AG04449 (cell line): ENCODE results near the gene DPH1.

Source experiments
- CTCF ChIA-PET: fragments of 350-600 bp; formaldehyde crosslinking; extraction: SDS; loops from one replicate; lab custom pipeline; 2021; ENCODE audit warnings: antibody characterized with exemption; lab: Yijun Ruan, JAX
- POLR2A ChIA-PET: fragments of 400-600, 350-600 bp; formaldehyde crosslinking; extraction: SDS; loops from one replicate; lab custom pipeline; 2020; ENCODE audit warnings: antibody characterized with exemption, inconsistent platforms; lab: Yijun Ruan, JAX
- DNase-seq: peaks from one replicate; pipeline ENCODE4 v3.0.0-alpha.2; 2010; ENCODE audit warnings: low read depth, low spot score
- H3K4me3 ChIP-seq: 2 replicates; pipeline ENCODE4 v1.5.1; 2011; ENCODE audit warnings: low read depth, mild to moderate bottlenecking, control low read depth, low read length
- TF ChIP-seq, protein P1 (sequence below): IDR thresholded peaks from one replicate; pipeline ENCODE4 v1.5.1; 2011; ENCODE audit warnings: mild to moderate bottlenecking, moderate library complexity, low read length, control low read depth, inconsistent platforms; ENCODE audit not compliant: insufficient read depth; ENCODE audit errors: missing control alignments

DPH1 gene

DNA sequence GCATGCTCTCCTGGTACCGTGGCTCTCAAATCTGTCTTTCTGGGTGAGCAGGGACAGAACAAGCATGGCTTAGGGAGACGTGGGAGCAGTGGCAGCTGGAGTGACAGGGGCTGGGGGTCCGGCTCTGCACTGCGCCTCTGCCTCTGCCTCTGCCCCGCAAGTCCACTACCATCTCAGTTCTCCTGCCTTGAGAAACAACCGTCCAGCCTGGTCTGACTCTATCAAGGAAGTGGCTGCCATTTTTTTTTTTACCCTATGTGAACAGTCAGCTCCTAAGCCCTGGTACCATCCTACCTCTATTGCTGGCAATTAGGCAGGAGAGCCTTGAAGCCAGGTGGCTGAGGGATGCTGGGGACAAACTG is 41.1 kb downstream of the DPH1 start:
- ChIA-PET CTCF (interaction anchor here (1.1 to 2.2 kb wide), 5 partner anchors 11 to 174 kb away, joined by 3 to 7 read pairs (median 5); partner anchors contain the start of gene HIC1), POLR2A (interaction anchor here (0.6 to 1.2 kb wide), 2 partner anchors 10 to 16 kb away, joined by 3 read pairs; no protein-coding TSS in a partner anchor)
- TF ChIP-seq, protein P1, sequence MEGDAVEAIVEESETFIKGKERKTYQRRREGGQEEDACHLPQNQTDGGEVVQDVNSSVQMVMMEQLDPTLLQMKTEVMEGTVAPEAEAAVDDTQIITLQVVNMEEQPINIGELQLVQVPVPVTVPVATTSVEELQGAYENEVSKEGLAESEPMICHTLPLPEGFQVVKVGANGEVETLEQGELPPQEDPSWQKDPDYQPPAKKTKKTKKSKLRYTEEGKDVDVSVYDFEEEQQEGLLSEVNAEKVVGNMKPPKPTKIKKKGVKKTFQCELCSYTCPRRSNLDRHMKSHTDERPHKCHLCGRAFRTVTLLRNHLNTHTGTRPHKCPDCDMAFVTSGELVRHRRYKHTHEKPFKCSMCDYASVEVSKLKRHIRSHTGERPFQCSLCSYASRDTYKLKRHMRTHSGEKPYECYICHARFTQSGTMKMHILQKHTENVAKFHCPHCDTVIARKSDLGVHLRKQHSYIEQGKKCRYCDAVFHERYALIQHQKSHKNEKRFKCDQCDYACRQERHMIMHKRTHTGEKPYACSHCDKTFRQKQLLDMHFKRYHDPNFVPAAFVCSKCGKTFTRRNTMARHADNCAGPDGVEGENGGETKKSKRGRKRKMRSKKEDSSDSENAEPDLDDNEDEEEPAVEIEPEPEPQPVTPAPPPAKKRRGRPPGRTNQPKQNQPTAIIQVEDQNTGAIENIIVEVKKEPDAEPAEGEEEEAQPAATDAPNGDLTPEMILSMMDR: no peak
- no peak overlapping the region for H3K4me3 ChIP-seq
- no peak for DNase-seq

DNA sequence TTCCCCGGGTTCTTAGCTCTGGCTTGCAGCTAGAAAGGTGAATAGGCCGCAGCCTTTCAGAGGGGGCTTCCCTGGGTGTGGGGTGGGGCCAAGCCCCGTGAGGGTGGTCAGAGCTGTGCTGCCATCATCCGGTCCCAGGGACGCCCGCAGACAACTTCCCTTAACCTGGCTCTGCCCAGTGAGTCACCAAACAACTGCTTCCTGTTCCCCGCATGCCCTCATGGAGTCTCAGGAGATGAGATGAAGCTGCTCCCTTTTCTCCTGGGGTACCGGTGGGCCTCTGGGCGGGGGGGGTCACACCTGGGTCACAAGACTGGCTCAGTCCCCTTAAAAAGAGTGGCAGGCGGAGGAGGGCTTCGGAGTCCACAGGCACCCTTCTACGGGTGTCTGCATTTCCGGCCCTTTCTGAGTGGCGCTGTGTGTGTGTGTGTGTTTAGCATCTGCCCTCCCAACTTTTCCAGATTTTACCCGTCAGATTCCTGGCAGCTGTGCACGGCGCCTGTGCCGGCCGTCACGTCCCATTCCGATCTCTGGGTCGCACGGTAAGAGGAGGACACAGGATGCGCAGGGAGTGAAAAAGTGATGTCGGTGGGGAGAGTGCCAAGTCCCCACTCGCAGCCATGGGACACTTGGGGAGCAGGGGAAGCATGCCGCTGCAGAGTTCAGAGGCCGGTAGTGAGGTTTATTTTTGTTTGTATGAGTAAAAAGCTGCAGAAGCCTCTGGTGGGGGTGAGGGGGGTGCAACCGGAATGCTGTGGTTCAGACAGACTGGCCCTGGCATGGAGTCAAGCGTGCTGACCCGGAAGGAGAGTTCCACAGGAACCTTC is 41.7 kb downstream of the DPH1 start:
- CTCF ChIA-PET: interaction anchor here (1.1 to 3.0 kb wide), 12 partner anchors 9 to 173 kb away, joined by 3 to 15 read pairs (median 6); partner anchors contain the start of gene HIC1
- H3K4me3 ChIP-seq: no peak overlapping the region
- DNase-seq: no peak
- POLR2A ChIA-PET: interaction anchor here (0.6 to 1.2 kb wide), 4 partner anchors 10 to 67 kb away, joined by 3 read pairs; no protein-coding TSS in a partner anchor
- TF ChIP-seq, protein P1: no peak

DNA sequence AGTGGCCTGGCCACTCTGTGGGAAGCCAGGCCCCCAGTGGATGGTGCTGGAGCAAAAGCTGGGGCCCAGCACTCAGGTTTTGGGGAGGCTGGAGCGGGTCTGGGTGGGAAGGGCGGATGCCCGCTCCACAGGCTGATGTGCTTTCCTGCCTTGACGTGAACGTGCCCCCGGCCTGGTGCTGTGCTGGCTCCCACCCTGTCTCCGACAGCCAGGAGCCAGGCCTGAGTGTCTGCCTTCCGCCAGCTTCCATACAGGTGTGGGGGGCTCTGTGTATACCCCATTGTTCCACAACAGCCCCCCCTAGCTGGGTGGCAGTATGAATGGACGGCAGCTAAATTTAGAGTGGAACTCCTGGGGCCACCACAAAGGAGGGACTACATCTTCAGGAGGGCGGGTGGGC is 45.0 kb downstream of the DPH1 start:
- DNase-seq: no peak
- ChIA-PET POLR2A (no interaction called here), CTCF (interaction anchor here (0.5 to 2.6 kb wide), 6 partner anchors 12 to 186 kb away, joined by 3 to 11 read pairs (median 3); partner anchors contain the start of gene HIC1)
- no peak overlapping the region for H3K4me3 ChIP-seq
- TF ChIP-seq, protein P1: no peak

DNA sequence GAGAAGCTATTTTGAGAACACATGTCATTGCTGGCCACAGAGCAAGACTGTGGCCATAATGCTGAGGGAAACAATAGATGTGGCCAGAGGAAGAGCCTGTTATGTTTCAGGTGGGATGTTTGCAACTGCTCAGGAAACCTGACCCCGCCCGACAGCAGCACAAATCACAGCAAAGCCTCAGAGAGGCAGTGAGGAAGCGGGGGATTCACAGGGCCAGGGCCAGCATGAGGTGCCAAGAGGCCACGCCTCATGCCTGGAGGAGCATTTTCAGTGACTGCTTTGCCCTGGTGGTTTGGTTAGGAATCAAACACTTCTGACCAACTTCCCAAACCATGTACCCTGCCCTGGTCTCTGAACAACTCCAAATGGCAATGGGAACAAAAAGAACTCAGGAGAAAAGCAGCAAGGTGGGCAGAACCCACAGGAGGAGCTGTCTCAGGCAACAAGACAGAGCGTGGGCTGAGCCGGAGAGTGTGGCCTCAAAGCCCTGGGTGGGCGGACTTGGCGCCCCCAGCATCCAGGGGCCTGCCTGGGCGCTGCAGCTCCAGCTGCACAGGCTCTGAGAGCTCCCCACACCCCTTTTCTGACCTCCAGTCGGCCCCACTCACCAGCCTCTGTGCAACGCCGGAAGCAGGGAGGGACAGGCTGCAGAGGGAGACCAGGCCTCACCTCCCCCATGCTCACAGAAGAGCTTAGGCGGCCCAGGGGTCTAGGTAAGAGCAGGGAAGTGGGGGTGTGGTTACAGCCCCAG is 45.6 kb downstream of the DPH1 start:
- POLR2A ChIA-PET: interaction anchor here (0.6 kb wide), 1 partner anchor 99 kb away, joined by 3 read pairs; no protein-coding TSS in a partner anchor
- TF ChIP-seq, protein P1: no peak
- no peak for DNase-seq
- CTCF ChIA-PET: interaction anchor here (0.5 to 3.1 kb wide), 7 partner anchors 11 to 186 kb away, joined by 3 to 11 read pairs (median 3); partner anchors contain the start of gene HIC1
- H3K4me3 ChIP-seq: no peak overlapping the region

DNA sequence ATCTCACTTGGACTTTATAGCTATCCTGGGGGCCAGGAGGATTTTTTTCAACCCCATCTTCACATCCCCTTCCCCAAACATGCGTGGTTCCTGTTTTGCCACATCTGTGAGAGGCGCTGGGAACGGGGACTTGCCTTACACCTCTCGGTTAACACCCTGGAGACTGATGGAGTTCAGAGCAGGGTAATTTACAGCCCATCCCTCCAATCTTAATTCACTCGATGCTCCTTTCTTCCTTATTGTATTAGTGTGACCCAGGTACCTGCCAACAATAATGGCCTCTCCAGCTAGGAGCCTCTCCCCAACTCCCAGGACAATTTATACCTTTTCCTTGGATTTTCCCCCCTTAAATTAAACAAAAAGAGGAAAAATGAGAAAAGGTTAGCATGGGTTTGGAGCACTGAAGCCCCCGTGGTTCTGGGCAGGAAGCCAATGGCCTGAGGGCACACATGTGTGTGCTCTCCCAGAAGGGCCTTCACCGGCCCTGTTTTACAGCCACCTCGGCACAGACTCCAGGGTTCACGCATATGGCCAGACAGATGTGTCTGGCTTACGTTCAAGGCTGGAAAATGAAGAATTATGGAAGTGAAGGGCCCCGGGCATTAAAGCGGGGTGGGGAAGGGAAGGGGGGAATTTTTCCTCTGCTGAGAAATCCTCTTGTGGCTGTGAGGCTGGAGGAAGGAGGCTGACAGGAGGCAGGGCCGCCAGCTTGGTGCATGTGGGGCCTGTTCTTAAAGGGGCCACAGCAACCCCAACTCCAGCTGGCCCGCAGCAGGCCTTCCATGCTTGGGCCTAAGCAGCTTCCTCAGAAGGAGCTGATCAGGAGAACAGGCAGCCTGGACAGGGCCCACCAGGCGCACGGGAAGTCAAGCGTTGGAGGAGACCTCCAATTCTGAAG is 46.4 kb downstream of the DPH1 start:
- no peak for DNase-seq
- TF ChIP-seq, protein P1: no peak
- ChIA-PET POLR2A (interaction anchor here (0.6 kb wide), 1 partner anchor 98 kb away, joined by 3 read pairs; no protein-coding TSS in a partner anchor), CTCF (interaction anchor here (0.8 to 3.1 kb wide), 5 partner anchors 8 to 170 kb away, joined by 3 to 11 read pairs (median 5); partner anchors contain the start of gene HIC1)
- H3K4me3 ChIP-seq: no peak overlapping the region
